Osteocyte (in vitro differentiated cells): ENCODE measurements around the gene RCOR1. TPM values are rescaled to one million over a fixed set of nuclear protein-coding genes. Genes with fewer than 3 reads are reported as not detected.

Source experiments
- DNase-seq: peaks from one replicate; pipeline ENCODE4 v3.0.0; 2021; ENCODE audit warnings: mixed read lengths; ENCODE audit not compliant: unreplicated experiment; ENCODE audit errors: extremely low spot score
- H3K27ac Mint-ChIP-seq: one replicate; pipeline ENCODE4 v1.8.0; 2021; ENCODE audit warnings: mild to moderate bottlenecking, mixed read lengths; ENCODE audit not compliant: unreplicated experiment
- H3K27me3 Mint-ChIP-seq: one replicate; pipeline ENCODE4 v1.8.0; 2021; ENCODE audit warnings: mixed read lengths; ENCODE audit not compliant: unreplicated experiment
- H3K36me3 Mint-ChIP-seq: one replicate; pipeline ENCODE4 v1.8.0; 2021; ENCODE audit warnings: mixed read lengths; ENCODE audit not compliant: unreplicated experiment
- H3K4me1 Mint-ChIP-seq: one replicate; pipeline ENCODE4 v1.8.0; 2021; ENCODE audit warnings: mixed read lengths; ENCODE audit not compliant: unreplicated experiment
- H3K4me3 Mint-ChIP-seq: one replicate; pipeline ENCODE4 v1.8.0; 2021; ENCODE audit warnings: mild to moderate bottlenecking, moderate library complexity, mixed read lengths; ENCODE audit not compliant: unreplicated experiment
- H3K9me3 Mint-ChIP-seq: one replicate; pipeline ENCODE4 v1.8.0; 2021; ENCODE audit warnings: mixed read lengths; ENCODE audit not compliant: unreplicated experiment
- total RNA-seq: library from RNA; stranded (reverse); gene quantifications from 2 replicates; pipeline ENCODE4 v1.2.1, GENCODE V29; 2021
- TF ChIP-seq, protein P1 (sequence below): fragments of 200-600 bp; sonication (generic); IDR thresholded peaks from 2 replicates; pipeline ENCODE4 v1.5.0; 2021; ENCODE audit warnings: antibody characterized with exemption, mild to moderate bottlenecking, moderate library complexity

Gene RCOR1
- total RNA-seq, 1 donor from 2014 or later = 23.6 TPM

DNA sequence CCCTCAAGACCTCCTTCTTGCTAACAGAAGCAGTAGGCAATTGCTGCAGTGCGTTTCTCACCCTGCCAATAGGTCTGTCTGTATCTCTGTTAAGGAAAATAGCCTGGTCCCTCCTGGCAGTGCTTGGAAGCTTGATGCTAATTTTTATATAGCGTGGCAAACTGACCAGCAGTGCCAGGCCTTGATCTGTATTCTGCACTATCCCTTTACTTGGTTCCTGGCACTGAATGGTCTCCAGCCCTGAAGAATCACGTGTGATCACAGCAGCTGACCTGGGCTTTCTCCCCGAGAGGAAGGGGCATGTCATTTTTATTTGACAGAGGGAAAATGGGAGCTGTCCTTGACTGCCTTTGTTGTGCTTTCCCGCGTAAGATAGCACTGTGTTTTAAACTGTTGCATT lies 136.1 kb downstream of the RCOR1 start:
- Mint-ChIP-seq H3K9me3 (no peaks in the 10 kb centered on the region), H3K27ac (no peak overlapping the region)
- TF ChIP-seq, protein P1, sequence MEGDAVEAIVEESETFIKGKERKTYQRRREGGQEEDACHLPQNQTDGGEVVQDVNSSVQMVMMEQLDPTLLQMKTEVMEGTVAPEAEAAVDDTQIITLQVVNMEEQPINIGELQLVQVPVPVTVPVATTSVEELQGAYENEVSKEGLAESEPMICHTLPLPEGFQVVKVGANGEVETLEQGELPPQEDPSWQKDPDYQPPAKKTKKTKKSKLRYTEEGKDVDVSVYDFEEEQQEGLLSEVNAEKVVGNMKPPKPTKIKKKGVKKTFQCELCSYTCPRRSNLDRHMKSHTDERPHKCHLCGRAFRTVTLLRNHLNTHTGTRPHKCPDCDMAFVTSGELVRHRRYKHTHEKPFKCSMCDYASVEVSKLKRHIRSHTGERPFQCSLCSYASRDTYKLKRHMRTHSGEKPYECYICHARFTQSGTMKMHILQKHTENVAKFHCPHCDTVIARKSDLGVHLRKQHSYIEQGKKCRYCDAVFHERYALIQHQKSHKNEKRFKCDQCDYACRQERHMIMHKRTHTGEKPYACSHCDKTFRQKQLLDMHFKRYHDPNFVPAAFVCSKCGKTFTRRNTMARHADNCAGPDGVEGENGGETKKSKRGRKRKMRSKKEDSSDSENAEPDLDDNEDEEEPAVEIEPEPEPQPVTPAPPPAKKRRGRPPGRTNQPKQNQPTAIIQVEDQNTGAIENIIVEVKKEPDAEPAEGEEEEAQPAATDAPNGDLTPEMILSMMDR = no peak

DNA sequence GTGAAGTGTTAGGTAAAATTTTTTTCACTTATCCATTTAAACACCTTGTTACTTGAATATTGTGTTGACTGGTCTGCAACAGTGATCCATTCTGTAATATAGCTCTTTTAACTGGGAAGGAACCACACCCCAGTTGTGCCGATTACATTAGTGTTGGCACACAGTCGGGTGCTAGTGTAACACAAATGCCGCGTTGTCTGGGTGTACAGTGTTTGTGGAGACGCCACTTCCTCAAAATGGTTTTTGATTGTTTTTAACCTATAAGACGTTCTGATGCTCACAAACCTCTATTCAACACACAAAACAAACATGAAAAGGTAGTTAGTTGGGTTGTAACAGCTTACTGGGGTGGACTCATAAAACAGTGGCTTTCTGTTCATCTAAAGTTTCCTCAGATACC lies 136.8 kb downstream of the RCOR1 start:
- H3K36me3 Mint-ChIP-seq = peaks cover 43% of the 10 kb centered on the region
- DNase-seq = peak; percentile 7
- no peak overlapping the region for H3K4me3 Mint-ChIP-seq
- no peaks in the 10 kb centered on the region for H3K4me1 Mint-ChIP-seq
- H3K27ac Mint-ChIP-seq = no peak overlapping the region
- TF ChIP-seq, protein P1 = no peak
- H3K9me3 Mint-ChIP-seq = no peaks in the 10 kb centered on the region
- H3K27me3 Mint-ChIP-seq = no peaks in the 10 kb centered on the region

More for the DNA sequence above, 136.1 kb downstream of the RCOR1 start:
- H3K27me3 Mint-ChIP-seq = no peaks in the 10 kb centered on the region
- no peak overlapping the region for H3K4me3 Mint-ChIP-seq
- H3K4me1 Mint-ChIP-seq = no peaks in the 10 kb centered on the region
- H3K36me3 Mint-ChIP-seq = peaks cover 47% of the 10 kb centered on the region
- DNase-seq = peak; percentile 36

DNA sequence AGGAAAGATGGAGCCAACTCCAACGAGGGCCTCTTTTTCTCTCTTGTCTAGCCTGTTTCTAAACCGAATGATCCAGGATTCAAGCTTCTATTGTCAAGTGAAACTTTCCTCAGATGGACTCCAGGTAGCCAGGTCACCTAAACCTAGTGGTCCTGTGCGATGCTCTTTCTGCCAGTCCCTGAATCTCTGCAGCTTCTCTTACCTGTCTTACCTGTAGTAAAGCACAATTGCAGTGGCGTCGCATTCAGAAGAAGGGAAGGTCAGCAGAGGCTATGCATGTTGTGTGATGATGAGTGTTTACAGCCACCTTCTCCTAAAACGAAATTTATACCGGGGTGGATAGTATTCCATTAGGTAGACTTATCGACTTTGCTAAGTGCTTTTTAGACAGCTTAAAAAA lies 137.4 kb downstream of the RCOR1 start:
- Mint-ChIP-seq H3K36me3 (peaks cover 38% of the 10 kb centered on the region), H3K4me3 (no peak overlapping the region), H3K27me3 (no peaks in the 10 kb centered on the region), H3K4me1 (no peaks in the 10 kb centered on the region), H3K27ac (no peak overlapping the region), H3K9me3 (no peaks in the 10 kb centered on the region)
- TF ChIP-seq, protein P1 = no peak
- DNase-seq = peak; percentile 21

DNA sequence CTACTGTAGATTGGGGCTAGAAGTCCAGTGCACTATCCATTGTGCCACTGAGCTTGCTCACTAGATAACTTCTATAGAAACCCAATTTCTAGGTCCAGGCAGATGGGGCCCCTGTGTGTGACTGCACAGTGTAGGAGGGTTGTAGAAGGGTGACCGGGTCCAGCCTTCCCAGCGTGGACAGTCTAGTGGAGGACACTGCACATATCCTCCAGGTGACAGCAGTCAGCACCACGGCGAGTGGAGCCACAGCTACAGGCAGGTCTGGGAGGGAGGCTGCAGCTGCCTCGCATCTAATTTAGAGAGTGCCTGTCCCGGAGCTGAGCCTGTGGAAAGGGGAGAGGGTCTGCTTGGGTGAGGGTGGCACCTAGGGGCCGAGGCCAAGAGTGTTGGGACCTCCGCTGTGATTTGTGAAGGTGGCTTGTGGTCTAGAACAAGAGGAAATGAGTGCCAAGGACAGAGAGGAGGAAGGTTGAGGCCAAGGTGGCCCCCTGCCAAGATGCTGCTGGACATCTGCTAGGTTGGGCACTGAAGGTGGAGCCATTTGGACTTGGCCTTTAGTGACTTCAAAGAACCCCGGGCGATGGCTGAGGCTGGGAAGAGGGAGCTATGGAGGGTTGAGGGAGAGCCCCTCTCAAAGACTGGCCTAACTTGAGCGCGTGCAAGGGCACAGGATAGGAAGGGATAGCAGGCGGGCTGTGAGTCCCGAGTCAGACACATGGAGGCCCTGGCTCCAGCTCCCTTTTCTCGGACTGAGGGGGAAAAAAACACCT lies 138.8 kb downstream of the RCOR1 start:
- peaks cover 33% of the 10 kb centered on the region for H3K36me3 Mint-ChIP-seq
- no peaks in the 10 kb centered on the region for H3K9me3 Mint-ChIP-seq
- no peak overlapping the region for H3K4me3 Mint-ChIP-seq
- peak; percentile 71 for DNase-seq
- H3K27ac Mint-ChIP-seq = no peak overlapping the region
- TF ChIP-seq, protein P1 = no peak
- H3K4me1 Mint-ChIP-seq = no peaks in the 10 kb centered on the region
- no peaks in the 10 kb centered on the region for H3K27me3 Mint-ChIP-seq

DNA sequence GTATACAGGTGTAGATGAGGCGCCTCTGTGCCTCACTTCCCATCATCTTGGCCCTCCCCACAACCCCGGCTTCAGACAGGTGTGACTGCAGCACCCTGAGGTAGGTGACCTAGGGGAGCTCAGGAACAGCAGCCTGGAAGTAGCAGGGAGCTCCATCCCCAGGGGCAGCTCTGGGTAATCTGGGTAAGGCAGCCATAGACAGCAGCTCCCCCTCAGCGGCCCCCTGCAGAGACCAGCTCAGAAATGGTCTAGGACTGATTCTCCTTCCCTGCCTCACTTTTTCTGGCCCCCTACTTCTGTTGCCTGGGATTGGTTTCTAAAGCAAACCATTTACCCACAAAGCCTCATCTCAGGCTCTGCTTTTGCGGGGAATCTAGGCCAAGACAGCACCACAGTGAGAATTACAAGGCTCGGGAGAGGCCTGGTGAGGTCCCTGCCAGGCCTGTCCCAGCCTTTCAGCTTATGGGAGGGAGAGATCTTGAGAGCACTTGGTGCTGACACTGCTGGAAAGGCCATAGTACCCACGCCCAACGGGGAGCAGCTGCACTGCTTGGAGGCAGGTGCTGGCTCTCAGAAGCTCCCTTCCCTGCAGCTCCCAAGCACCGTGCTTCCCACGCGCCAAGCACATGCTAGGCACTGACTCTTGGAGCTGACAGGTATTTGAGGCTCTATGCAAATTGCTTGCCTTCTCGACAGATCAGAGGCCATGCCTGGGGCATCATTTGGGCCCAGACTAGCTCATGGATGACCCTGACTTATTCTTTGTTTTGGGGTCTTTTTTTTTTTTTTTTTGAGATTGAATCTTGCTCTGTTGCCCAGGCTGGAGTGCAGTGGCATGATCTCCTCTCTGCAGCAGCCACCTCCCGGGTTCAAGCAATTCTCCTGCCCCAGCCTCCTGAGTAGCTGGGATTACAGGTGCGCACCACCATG lies 139.7 kb downstream of the RCOR1 start:
- Mint-ChIP-seq H3K4me3 (no peak overlapping the region), H3K9me3 (no peaks in the 10 kb centered on the region), H3K36me3 (peaks cover 26% of the 10 kb centered on the region), H3K4me1 (no peaks in the 10 kb centered on the region), H3K27ac (no peak overlapping the region), H3K27me3 (no peaks in the 10 kb centered on the region)
- peak; percentile 71 for DNase-seq
- TF ChIP-seq, protein P1 = no peak
